ENCODE data around the gene AQP3.

GRCh38 chr9:33447799-33448553 is 583 bp upstream of the AQP3 start:
- TF ChIP-seq CTCF (IDR thresholded peaks at IDR 0.05) (no peak), REST (IDR thresholded peaks at IDR 0.05; ENCODE audit: insufficient read depth in 1 of 2, low read depth in 2 of 2, low read length in 1 of 2) (no peak), POLR2AphosphoS5 (IDR thresholded peaks at IDR 0.05; ENCODE audit: low read depth, low read length) (no peak), SIN3A (IDR thresholded peaks at IDR 0.05; ENCODE audit: borderline replicate concordance, insufficient read depth, low read depth, low read length) (no peak), TCF7L2 (IDR thresholded peaks at IDR 0.05; ENCODE audit: low read depth, low read length) (no peak)
